Fibroblast of skin of scalp (primary cell): ENCODE results near the gene GOLGA8S.
"Not testable (repeated sequence)": the region's sequence is repeated elsewhere in the genome, so short reads cannot be mapped to it uniquely, and the experiment has no call there.

Experiments used
- DNase-seq: peaks from one replicate; pipeline ENCODE4 v3.0.0-alpha.2; 2013

Gene GOLGA8S

DNA sequence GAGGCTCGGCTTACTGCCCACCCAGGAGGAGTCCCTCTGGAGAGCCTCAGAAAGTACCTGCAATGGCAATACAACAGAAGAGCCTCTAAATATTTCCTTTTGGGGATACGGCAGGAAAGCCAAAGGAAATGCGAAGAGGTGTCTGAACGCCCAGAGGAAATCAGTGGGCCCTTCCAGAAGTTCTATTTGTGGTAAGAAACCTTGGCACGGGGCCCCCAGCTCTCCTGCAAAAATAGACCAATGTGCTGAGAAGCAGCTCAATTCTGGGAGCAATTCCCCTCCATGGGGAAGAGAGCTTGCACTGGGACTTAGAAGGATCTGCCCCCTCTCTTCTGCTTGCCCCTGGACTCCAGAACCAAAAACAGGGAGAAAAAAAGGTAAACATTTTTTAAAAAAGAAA lies 44.7 kb downstream of the GOLGA8S start:
- DNase-seq, result not testable (repeated sequence)

DNA sequence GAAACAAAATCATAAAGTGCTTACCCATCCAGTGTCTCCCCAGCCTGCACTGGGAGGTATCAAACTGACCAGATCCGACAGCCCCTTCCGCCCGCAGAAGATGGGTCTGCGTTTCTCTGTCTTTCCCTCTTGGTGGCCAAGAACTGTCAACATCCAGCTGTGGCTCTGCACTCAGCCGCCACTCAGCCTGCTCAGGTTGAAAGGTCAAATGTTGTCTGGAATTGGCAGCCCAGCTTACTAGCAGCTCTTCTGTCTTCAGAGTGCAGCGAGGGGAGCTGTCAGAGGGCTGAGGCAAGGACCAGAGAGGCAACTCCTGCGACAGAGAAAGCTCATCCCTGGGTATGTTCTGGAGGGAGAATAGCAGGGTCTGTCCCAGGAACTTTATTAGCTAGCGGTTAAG lies 47.1 kb downstream of the GOLGA8S start:
- DNase-seq, result no peak

DNA sequence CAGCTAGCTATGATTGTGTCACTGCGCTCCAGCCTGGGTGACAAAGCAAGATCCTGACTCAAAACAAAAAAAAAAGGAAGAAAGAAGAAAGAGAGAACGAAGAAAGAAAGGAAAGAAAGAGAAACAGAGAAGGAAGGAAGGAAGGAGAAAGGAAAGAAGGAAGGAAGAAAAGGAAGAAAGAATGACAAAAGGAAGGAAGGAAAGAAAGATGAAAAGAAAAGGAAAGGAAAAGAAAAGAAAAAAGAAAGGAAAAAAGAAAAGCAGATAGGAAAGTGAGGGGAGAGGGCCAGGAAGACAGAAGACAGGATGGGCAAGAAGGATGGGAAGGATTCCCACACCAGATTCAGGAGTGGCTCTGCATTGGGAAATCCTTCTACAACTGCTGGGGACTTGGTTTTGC lies 47.6 kb downstream of the GOLGA8S start:
- no peak for DNase-seq

DNA sequence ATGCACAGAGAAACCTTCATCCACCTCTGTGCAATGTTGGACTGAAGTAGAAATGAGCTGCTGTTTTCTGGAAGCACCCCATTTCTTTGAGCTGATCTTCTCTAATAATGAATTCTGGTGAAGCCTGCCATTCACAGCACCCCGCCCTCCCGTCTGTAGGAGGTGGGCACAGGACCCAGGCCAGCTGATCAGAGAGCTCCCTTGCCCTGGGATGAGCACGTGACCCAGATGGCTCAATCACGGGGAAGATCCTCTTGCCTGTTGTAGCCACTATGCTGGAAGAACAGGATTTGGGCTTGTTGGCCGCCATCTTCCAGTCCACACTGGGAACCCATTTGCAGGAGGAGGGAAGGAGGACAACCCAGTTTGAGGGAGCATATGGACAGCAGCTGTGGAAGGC lies 48.0 kb downstream of the GOLGA8S start:
- DNase-seq, result no peak

DNA sequence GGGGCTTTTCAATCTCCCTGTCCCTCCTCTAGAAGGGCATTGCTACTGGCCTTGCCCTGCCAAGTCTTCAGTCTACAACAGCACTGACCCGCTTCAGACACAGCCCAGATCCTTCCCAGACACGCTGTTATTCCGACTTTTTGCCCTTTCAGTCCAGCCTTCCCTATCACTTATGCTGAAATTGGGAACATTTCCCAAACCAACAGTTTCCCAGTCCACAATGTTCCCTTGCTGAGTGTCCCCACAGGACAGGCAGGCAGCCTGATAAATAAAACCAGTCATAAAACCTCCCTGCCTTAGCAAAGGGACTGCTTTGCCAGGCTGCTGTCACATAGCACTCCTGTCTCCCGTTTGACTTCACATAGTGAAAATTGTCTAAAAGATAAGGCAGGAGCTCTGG lies 49.0 kb downstream of the GOLGA8S start:
- no peak for DNase-seq

DNA sequence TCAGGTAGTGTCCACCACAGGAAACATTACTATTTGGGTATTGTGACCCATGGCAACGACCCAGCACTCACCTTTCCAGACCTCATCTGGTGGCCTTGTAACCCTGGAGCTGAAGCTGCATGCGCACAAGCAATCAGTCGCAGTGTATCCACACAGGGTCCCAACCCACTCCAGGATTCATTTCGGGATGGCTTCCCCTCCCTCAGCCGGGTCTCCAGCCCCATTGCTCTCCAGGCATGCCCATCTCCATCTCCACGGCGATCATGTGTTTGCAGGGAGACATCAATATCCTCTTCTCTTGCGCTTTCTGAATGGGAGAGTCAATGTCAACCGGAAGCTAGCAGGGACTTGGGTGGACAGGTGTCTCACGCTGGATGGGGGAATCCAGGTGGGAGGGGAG lies 57.3 kb downstream of the GOLGA8S start:
- no peak for DNase-seq

DNA sequence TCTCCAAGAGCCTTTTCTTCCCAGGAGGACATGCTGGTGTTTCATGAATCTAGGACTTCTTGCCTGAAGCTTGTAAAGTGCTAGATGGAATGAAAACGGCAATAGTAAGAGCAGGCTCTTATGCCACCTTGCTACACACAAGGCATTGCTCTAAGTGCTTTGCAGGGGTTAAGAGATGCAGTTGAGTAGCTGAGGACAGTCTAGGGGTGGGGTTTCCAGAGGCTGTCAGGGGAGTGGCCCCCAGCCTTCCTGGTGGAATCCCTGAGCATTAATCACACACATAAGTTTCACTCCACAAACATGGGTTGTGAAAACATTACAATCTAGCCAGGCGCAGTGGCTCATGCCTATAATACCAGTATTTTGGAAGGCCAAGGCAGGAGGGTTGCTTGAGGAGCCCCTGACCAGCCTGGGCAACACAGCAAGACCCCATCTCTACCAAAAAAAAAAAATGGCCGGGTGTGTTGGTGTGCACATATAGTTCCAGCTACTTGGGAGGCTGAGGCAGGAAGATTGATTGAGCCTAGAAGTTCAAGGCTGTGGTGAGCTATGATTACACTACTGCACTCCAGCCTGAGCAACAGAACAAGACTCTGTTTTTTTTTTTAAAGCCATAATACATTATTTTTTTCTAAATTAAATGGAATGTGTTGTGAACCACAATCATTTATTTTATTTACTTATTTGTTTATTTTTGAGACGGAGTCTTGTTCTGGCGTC lies 58.5 kb downstream of the GOLGA8S start:
- DNase-seq, result not testable (repeated sequence)
